NT2/D1 (cell line): ENCODE measurements around the gene PTH2R.

Experiments used
- YY1 ChIP-seq: IDR thresholded peaks from 2 replicates; pipeline ENCODE4 v1.6.1; 2011; ENCODE audit not compliant: insufficient read length, insufficient read depth
- ZNF274 ChIP-seq: IDR thresholded peaks from 2 replicates; pipeline ENCODE4 v1.6.1; 2011; ENCODE audit warnings: mild to moderate bottlenecking, low read depth, low read length

GRCh38 chr2:208492069-208492468 is 85.5 kb downstream of the PTH2R start:
- TF ChIP-seq ZNF274 = no peak
- no peak for TF ChIP-seq YY1
